ENCODE data around the gene FAT3.

GRCh38 chr11:92179017-92179670, 45.5 kb upstream of the FAT3 start:
- TF ChIP-seq, protein P1, sequence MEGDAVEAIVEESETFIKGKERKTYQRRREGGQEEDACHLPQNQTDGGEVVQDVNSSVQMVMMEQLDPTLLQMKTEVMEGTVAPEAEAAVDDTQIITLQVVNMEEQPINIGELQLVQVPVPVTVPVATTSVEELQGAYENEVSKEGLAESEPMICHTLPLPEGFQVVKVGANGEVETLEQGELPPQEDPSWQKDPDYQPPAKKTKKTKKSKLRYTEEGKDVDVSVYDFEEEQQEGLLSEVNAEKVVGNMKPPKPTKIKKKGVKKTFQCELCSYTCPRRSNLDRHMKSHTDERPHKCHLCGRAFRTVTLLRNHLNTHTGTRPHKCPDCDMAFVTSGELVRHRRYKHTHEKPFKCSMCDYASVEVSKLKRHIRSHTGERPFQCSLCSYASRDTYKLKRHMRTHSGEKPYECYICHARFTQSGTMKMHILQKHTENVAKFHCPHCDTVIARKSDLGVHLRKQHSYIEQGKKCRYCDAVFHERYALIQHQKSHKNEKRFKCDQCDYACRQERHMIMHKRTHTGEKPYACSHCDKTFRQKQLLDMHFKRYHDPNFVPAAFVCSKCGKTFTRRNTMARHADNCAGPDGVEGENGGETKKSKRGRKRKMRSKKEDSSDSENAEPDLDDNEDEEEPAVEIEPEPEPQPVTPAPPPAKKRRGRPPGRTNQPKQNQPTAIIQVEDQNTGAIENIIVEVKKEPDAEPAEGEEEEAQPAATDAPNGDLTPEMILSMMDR (IDR thresholded peaks at IDR 0.05), result no peak
- TF ChIP-seq POLR2A (IDR thresholded peaks at IDR 0.05) (no peak), POLR2AphosphoS5 (IDR thresholded peaks at IDR 0.05) (no peak)
